ENCODE results near the gene GDA. TPM values are rescaled to one million over a fixed set of nuclear protein-coding genes. Genes with fewer than 3 reads are reported as not detected.
A peak's percentile ranks its signal among the peaks of the same experiment; 100 is the strongest.
"Not testable (repeated sequence)": the region's sequence is repeated elsewhere in the genome, so short reads cannot be mapped to it uniquely, and the experiment has no call there.

The GDA gene
- total RNA-seq, 2 experiments from 2014 or later: not detected

DNA sequence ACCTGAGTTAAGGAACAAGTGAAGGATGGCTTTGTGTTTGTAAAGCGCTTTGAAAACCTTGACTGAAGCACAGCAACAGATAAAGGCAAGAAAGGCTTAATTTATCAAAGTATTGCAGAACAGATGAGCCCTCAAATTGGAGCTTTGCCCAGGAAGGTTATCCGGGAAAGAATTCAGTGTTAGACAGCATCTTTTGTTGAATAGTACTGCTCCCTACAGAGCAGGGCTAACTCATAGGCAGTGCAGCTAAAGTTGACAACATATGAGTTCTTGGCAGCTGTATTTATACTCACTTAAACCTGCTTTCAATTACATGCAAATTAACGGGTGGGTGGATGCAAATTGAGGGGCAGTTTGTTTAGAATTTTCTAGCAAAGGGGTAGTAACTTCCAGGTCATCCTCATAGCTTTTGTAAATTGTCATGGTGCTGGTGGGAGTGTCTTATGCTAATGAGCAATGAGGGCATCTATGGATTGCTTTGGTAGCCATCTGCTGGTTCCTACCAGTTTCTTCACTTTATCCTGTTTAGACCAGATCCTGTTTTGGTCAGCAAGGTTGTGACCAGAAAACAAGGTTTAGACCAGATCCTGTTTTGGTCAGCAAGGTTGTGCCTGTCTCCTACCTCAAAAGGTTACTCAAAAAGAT, 105.8 kb downstream of the GDA start:
- H3K9me3 Mint-ChIP-seq: no peaks in the 10 kb centered on the region
- H3K27me3 Mint-ChIP-seq: peaks cover 21% of the 10 kb centered on the region
- POLR2A ChIA-PET: no interaction called here
- no peaks in the 10 kb centered on the region for H3K36me3 Mint-ChIP-seq
- H3K4me1 Mint-ChIP-seq: no peaks in the 10 kb centered on the region
- ATAC-seq (ENCODE audit: low read depth) (no peak), DNase-seq (no peak)
- no peak overlapping the region for H3K4me3 Mint-ChIP-seq
- no peak overlapping the region for H3K27ac Mint-ChIP-seq

DNA sequence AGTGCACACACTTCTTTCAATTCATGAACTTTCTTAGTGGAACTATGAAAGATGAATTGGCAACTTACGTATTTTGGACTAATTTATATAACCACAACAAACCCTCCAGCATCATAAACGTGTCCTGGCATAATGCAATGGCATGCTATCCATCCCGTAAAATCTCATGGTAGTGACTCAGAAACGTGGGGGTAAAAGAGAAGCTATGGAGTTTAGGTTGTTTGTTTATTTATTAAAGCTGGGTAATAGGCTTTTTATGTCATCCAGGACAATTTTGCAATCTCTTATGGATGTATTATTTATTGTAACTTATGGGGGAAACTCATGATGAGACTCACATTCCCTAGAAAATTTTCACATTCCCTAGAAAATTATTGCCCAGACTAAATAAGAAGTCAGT, 106.3 kb downstream of the GDA start:
- Mint-ChIP-seq H3K27ac (no peak overlapping the region), H3K4me3 (no peak overlapping the region), H3K4me1 (no peaks in the 10 kb centered on the region), H3K36me3 (no peaks in the 10 kb centered on the region), H3K9me3 (no peaks in the 10 kb centered on the region), H3K27me3 (peaks cover 19% of the 10 kb centered on the region)
- POLR2A ChIA-PET: no interaction called here
- ATAC-seq (ENCODE audit: low read depth): no peak
- DNase-seq: no peak

DNA sequence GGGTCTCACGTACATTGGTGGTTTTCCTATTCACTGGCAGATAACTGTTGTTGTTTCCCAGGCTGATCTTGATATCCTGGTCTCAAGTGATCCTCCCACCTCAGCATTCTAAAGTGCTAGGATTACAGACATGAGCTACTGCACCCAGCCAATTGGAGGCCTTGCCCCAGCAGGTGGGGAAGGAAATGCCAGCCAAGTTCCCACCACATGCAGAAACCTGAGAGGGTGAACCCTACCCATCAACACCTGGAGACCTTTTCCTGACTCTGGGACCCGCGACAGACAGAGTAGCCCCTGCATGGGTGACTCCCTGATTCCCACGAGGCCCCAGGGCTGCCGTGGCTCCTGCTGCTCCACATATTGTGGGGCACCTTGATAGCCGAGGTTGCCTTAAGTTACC, 107.7 kb downstream of the GDA start:
- Mint-ChIP-seq H3K4me1 (peaks cover 1% of the 10 kb centered on the region), H3K9me3 (no peaks in the 10 kb centered on the region), H3K27me3 (peaks cover 17% of the 10 kb centered on the region), H3K27ac (no peak overlapping the region), H3K4me3 (no peak overlapping the region), H3K36me3 (no peaks in the 10 kb centered on the region)
- DNase-seq: no peak
- ATAC-seq (ENCODE audit: low read depth): no peak
- POLR2A ChIA-PET: no interaction called here

DNA sequence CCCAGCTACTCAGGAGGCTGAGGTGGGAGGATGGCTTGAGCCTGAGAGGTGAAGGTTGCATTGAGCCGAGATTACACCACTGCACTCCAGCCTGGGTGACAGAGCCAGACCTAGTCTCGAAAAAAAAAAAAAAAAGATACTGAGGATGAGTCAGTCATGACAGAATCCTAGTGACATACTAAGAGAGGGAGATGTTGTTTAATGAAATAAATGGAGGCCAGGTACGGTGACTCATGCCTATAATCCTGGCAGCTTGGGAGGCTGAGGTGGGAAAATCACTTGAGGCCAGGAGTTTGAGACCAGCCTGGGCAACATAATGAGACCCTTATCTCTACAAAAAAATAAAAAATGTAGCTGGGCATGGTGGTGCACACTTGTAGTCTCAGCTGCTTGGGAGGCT, 108.6 kb downstream of the GDA start:
- peaks cover 17% of the 10 kb centered on the region for H3K27me3 Mint-ChIP-seq
- H3K9me3 Mint-ChIP-seq: no peaks in the 10 kb centered on the region
- no peak overlapping the region for H3K27ac Mint-ChIP-seq
- DNase-seq: no peak
- no peak for ATAC-seq (ENCODE audit: low read depth)
- no peak overlapping the region for H3K4me3 Mint-ChIP-seq
- POLR2A ChIA-PET: no interaction called here
- H3K4me1 Mint-ChIP-seq: peaks cover 1% of the 10 kb centered on the region
- H3K36me3 Mint-ChIP-seq: no peaks in the 10 kb centered on the region

DNA sequence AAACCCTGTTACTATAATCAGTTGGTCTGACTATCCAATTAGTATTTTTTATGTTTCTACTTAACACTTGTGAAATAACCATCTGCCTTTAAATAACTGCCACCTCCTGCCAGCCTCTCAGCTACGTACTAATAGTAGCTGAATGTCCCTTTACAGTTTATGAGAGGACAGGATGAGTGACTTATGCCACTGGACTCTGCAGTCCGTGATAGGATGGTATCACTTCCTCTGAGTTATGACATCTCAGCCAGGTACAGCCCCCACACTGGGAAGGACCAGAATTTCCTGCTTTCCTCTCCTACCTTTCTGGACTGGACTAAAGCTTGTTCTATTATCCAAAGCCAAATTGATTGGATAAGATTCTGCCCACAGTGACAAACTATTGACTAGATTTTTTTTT, 112.8 kb downstream of the GDA start:
- Mint-ChIP-seq H3K9me3 (no peaks in the 10 kb centered on the region), H3K27me3 (peaks cover 5% of the 10 kb centered on the region), H3K4me3 (no peak overlapping the region), H3K27ac (no peak overlapping the region), H3K4me1 (peaks cover 5% of the 10 kb centered on the region), H3K36me3 (no peaks in the 10 kb centered on the region)
- DNase-seq (no peak), ATAC-seq (ENCODE audit: low read depth) (no peak)
- POLR2A ChIA-PET: no interaction called here

DNA sequence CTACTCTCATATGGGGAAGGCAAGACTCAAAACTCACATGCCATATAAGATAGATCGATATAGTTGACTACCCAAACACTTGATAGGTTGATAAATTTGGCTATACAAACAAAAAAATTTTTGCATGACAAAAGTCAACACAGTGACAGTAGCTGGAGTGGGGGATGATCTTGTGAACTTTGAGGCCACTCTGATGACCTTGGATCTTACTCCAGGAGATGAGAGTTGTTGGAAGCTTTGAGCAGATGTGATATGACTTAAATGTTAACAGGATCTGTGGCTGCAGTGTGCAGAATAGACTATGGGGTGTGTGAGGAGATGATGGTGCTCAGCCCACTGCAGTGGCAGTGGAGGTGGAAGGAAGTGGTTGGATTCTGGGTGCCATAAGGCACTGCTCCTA, 114.3 kb downstream of the GDA start:
- no peak for DNase-seq
- H3K36me3 Mint-ChIP-seq: no peaks in the 10 kb centered on the region
- no peak overlapping the region for H3K4me3 Mint-ChIP-seq
- H3K27ac Mint-ChIP-seq: no peak overlapping the region
- H3K27me3 Mint-ChIP-seq: peaks cover 5% of the 10 kb centered on the region
- no peaks in the 10 kb centered on the region for H3K9me3 Mint-ChIP-seq
- H3K4me1 Mint-ChIP-seq: peaks cover 5% of the 10 kb centered on the region
- POLR2A ChIA-PET: no interaction called here
- no peak for ATAC-seq (ENCODE audit: low read depth)

DNA sequence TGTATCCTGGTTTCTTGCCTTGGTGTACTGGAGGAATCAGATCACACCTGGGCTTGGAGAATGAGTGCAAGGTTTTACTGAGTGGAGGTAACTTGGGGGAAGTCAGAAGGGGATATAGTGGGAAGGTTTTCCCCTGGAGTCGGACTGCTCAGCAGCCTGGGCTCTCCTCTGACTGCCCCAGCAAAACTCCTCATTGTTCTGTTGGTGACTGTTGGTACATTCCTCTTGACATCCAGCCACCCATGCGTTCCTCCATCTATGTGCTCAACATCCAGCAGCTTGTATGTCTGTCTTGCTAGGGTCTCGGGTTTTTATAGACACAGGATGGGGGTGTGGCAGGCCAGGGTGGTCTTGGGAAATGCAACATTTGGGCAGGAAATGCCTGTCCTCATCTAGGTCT, 119.7 kb downstream of the GDA start:
- Mint-ChIP-seq H3K9me3 (no peaks in the 10 kb centered on the region), H3K36me3 (no peaks in the 10 kb centered on the region), H3K4me3 (no peak overlapping the region), H3K27me3 (peaks cover 2% of the 10 kb centered on the region), H3K27ac (no peak overlapping the region), H3K4me1 (no peaks in the 10 kb centered on the region)
- ATAC-seq (ENCODE audit: low read depth): no peak
- POLR2A ChIA-PET: no interaction called here
- no peak for DNase-seq

DNA sequence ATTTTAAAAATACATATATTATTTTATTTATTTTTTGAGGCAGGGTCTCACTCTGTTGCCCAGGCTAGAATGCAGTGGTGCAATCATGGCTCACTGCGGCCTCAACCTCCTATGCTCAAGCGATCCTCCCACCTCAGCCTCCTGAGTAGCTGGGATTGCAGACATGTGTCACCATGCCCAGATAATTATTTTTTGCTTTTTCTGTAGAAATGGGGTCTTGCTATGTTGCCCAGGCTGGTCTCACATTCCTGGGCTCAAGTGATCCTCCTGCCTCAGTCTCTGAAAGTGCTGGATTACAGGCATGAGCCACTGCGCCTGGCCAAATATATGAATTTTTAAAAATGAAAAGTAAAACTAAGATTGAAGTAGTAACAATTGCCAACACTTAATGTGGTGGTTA, 121.1 kb downstream of the GDA start:
- H3K27me3 Mint-ChIP-seq; H3K4me1 Mint-ChIP-seq; H3K27ac Mint-ChIP-seq; DNase-seq; ATAC-seq (ENCODE audit: low read depth); H3K9me3 Mint-ChIP-seq; POLR2A ChIA-PET; H3K4me3 Mint-ChIP-seq; H3K36me3 Mint-ChIP-seq: not testable (repeated sequence)

DNA sequence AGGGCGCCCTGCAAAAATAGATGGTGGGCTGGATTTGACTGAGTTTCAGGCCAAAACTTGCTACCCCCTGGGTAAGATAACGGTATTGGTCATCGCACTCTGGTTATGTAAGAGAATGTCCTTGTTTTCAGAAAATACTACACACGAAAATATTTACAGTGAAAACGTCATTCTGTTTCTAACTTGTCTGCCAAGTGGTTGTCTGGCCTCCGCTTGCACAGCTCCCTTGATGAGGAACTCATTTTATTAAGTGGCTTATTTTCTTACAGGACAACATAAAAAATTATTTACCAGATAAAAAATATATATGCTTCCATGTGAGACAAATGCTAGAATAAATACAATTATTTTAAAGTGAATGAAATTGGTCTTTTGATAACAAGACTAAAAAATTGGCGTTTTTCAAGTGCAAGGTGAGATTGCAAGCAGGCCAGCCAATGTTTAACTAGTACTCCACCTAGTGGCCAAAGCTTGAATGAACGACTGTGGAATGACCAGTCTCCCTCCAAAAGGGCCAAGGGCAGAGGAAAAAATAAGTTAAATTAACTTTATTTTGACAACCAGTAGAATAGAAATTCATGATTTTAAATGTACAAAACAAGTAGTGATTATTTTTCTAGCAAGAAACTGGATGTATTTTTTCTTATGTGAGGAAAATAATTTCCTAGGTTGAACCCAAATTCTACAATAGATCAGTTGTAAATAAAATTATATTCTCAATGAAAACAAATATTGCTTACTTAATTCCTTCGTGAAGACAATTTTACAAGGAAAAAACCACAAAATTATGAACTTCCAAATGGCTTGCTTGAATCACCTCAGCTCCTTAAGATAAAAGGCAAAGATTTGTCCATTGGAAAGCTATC, 122.6 kb downstream of the GDA start:
- Mint-ChIP-seq H3K36me3 (no peaks in the 10 kb centered on the region), H3K27me3 (no peaks in the 10 kb centered on the region), H3K4me3 (no peak overlapping the region), H3K27ac (no peak overlapping the region), H3K4me1 (no peaks in the 10 kb centered on the region), H3K9me3 (no peaks in the 10 kb centered on the region)
- no peak for DNase-seq
- POLR2A ChIA-PET: interaction anchor here (0.9 to 1.5 kb wide), 2 partner anchors 93 to 233 kb away, joined by 3 to 4 read pairs; partner anchors contain the start of gene ZFAND5
- ATAC-seq (ENCODE audit: low read depth): no peak

DNA sequence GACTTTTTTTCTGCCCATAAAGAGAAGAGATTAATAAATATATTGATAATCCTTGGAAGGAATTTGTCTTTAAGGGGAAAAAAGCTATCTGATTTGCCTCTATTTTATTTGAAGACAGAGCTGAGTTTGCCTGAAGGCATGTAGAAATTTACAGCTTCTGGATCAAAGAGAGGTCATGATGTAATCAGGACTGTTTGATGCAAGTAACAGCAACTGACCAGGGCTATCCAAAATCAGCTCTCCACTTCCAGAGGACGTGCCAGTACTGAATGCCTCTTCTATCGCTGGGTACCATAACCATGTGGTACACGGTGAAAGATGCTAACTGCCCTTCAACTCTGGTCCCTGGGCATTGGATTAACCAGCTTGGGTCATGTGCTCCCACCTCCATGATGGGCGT, 125.2 kb downstream of the GDA start:
- H3K4me3 Mint-ChIP-seq: no peak overlapping the region
- no peak overlapping the region for H3K27ac Mint-ChIP-seq
- H3K9me3 Mint-ChIP-seq: no peaks in the 10 kb centered on the region
- POLR2A ChIA-PET: no interaction called here
- no peak for ATAC-seq (ENCODE audit: low read depth)
- H3K4me1 Mint-ChIP-seq: no peaks in the 10 kb centered on the region
- no peaks in the 10 kb centered on the region for H3K27me3 Mint-ChIP-seq
- H3K36me3 Mint-ChIP-seq: no peaks in the 10 kb centered on the region
- DNase-seq: no peak

DNA sequence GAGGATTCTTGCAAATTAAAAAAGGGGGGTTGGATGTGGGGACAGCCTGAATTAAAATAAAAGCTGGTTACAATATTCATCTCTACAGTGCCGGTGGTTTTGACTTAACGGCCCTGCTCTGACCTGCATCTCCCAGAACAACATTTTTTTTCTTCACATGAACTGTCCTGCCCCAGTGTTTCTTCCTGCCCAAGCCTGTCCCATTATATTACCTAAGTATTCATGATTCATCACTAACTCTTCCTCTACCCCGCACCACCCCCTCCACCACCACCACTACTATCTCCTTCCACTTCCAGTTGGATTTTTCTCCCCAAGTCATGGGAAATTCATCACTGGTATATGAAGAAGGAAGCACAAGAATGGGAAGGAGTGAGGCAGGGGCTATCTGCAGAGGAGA, 125.7 kb downstream of the GDA start:
- no peaks in the 10 kb centered on the region for H3K9me3 Mint-ChIP-seq
- DNase-seq (no peak), ATAC-seq (ENCODE audit: low read depth) (no peak)
- no peaks in the 10 kb centered on the region for H3K36me3 Mint-ChIP-seq
- no peaks in the 10 kb centered on the region for H3K4me1 Mint-ChIP-seq
- POLR2A ChIA-PET: no interaction called here
- no peak overlapping the region for H3K27ac Mint-ChIP-seq
- no peaks in the 10 kb centered on the region for H3K27me3 Mint-ChIP-seq
- H3K4me3 Mint-ChIP-seq: no peak overlapping the region

DNA sequence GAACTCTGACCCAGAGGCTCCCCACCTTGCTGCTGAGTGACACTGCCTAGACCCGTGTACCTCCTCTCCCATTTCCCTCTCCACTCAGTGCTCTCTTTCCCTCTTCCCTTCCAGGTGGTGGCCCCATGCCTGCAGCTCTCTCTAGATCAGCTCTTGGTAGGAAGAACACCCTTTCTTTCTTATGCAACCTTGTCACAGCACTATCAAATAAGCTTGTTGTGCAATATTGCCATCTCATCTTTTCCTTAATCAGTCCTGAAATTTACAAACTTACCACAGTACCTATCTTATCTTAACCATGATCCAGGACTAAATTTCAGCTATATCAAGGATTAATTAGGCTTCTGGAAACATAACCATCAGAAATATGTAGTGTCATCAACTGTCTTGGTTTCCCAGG, 127.2 kb downstream of the GDA start:
- DNase-seq: no peak
- Mint-ChIP-seq H3K27me3 (no peaks in the 10 kb centered on the region), H3K4me3 (no peak overlapping the region), H3K36me3 (no peaks in the 10 kb centered on the region), H3K4me1 (no peaks in the 10 kb centered on the region), H3K27ac (no peak overlapping the region), H3K9me3 (no peaks in the 10 kb centered on the region)
- ATAC-seq (ENCODE audit: low read depth): no peak
- POLR2A ChIA-PET: no interaction called here

DNA sequence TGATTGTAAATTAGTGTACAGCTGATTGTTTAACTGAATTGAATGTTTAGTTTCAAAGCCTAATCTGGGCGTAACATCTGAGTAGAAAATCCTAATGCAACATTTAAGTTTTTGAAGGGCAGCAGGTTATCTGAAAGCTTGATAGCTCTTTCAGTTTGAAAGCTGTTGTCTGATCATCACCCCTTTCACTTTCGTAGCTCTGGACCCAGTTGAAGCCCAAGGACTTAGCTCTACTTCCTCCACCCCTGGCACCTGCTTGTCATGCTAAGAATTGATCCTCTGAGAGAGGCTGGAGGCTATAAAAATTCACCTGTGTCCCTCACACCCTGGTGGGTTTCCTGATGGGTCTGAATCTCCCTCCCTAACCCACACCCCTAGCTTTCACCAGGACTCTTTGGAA, 129.7 kb downstream of the GDA start:
- no peak for DNase-seq
- ATAC-seq (ENCODE audit: low read depth): no peak
- POLR2A ChIA-PET: no interaction called here
- Mint-ChIP-seq H3K4me1 (no peaks in the 10 kb centered on the region), H3K36me3 (no peaks in the 10 kb centered on the region), H3K4me3 (no peak overlapping the region), H3K9me3 (no peaks in the 10 kb centered on the region), H3K27ac (no peak overlapping the region), H3K27me3 (peaks cover 2% of the 10 kb centered on the region)

DNA sequence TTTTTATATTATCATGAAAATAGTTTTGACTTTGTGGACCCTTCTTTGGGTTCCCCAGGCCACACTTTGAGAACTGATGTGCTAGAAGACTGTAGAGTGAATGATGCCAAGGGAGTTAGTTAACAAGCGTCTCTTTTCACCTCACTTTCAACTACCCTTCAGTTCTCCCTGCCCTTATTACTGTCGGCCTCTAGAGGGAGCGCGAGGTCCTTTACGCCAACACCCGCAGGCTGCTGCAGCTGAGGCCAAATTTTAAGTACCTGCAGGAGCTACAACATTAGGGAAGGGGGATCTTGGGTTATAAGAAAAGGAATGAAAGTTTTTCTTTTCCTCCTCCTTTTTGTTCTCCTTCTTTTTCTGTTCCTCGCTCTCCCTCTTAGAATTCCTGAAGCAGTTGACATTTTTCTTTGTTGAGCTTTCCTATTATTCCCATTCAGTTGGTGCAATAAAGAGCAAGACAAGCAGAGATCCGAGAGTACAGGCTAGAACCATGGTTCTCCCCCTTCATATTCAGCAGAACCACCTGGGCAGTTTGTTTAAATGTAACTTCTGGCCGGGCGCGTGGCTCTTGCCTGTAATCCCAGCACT, 131.8 kb downstream of the GDA start:
- H3K27ac Mint-ChIP-seq: no peak overlapping the region
- POLR2A ChIA-PET: interaction anchor here (1.0 kb wide), 1 partner anchor 84 kb away, joined by 3 read pairs; the partner anchor contains the start of gene ZFAND5
- no peaks in the 10 kb centered on the region for H3K9me3 Mint-ChIP-seq

More for the DNA sequence above, 131.8 kb downstream of the GDA start:
- H3K4me3 Mint-ChIP-seq: no peak overlapping the region
- ATAC-seq (ENCODE audit: low read depth): peak; percentile 84
- peak; percentile 69 for DNase-seq
- H3K27me3 Mint-ChIP-seq: peaks cover 5% of the 10 kb centered on the region
- no peaks in the 10 kb centered on the region for H3K4me1 Mint-ChIP-seq
- no peaks in the 10 kb centered on the region for H3K36me3 Mint-ChIP-seq
